CD14-positive monocyte (primary cell): ENCODE results near the gene C3orf18. TPM values are rescaled to one million over a fixed set of nuclear protein-coding genes. Genes with fewer than 3 reads are reported as not detected.

Source experiments
- DNase-seq, 3 donors: peaks; one replicate each; pipeline ENCODE4 v3.0.0-alpha.2; 2011 to 2022
- H2AFZ ChIP-seq: 2 replicates; pipeline ENCODE4 v1.6.0; 2012; ENCODE audit warnings: mild to moderate bottlenecking, low read depth, low read length, inconsistent platforms; ENCODE audit not compliant: insufficient read depth, poor library complexity, severe bottlenecking
- H3K27ac ChIP-seq, 2 donors: 1 replicate in 1 of 2; 2 replicates in 1 of 2; pipeline ENCODE4 v1.5.1; 2012 to 2013; ENCODE audit warnings: low read length in 2 of 2, control low read depth in 1 of 2, inconsistent platforms in 1 of 2, low read depth in 1 of 2, mild to moderate bottlenecking in 1 of 2
- H3K27me3 ChIP-seq, 2 donors: one replicate each; pipeline versions ENCODE4 v1.6.0 to v1.6.1; 2011 to 2013; ENCODE audit warnings: low read length in 2 of 2; ENCODE audit not compliant: control insufficient read depth in 2 of 2, insufficient read depth in 2 of 2
- H3K36me3 ChIP-seq, 2 donors: replicated peaks in 1 of 2; 1 replicate in 1 of 2; 2 replicates in 1 of 2; pipeline versions ENCODE4 v1.5.1 to v1.6.1; 2012 to 2013; ENCODE audit warnings: low read length in 2 of 2, control low read depth in 1 of 2, inconsistent platforms in 1 of 2, mild to moderate bottlenecking in 1 of 2; ENCODE audit not compliant: insufficient read depth in 2 of 2, control insufficient read depth in 1 of 2
- H3K4me1 ChIP-seq, 2 donors: 1 replicate in 1 of 2; 2 replicates in 1 of 2; pipeline versions ENCODE4 v1.5.1 to v1.6.1; 2012 to 2013; ENCODE audit warnings: low read length in 2 of 2, control low read depth in 1 of 2, inconsistent platforms in 1 of 2, mild to moderate bottlenecking in 1 of 2, moderate library complexity in 1 of 2; ENCODE audit not compliant: insufficient read depth in 2 of 2, control insufficient read depth in 1 of 2
- H3K4me2 ChIP-seq: replicated peaks from 2 replicates; pipeline ENCODE3; 2012; ENCODE audit warnings: low read length, moderate library complexity, mild to moderate bottlenecking; ENCODE audit not compliant: poor library complexity, severe bottlenecking; ENCODE audit errors: extremely low read depth
- H3K4me3 ChIP-seq, 3 experiments: fragments of 200-600 bp in 1 of 3; sonication (generic) in 1 of 3; replicated peaks in 1 of 3; 1 replicate in 2 of 3; 2 replicates in 1 of 3; pipeline ENCODE4 v1.5.1; 2011 to 2013; ENCODE audit warnings: low read length in 3 of 3, mild to moderate bottlenecking in 3 of 3, control low read depth in 2 of 3, low read depth in 2 of 3, inconsistent platforms in 1 of 3, moderate library complexity in 1 of 3
- H3K79me2 ChIP-seq: 2 replicates; pipeline ENCODE4 v1.6.0; 2012; ENCODE audit warnings: mild to moderate bottlenecking, control low read depth, inconsistent platforms, low read length, moderate library complexity; ENCODE audit not compliant: insufficient read depth
- H3K9ac ChIP-seq: 2 replicates; pipeline ENCODE4 v1.6.0; 2017; ENCODE audit warnings: low read length, mild to moderate bottlenecking; ENCODE audit not compliant: insufficient read depth, poor library complexity, severe bottlenecking
- H3K9me3 ChIP-seq, 2 donors: replicated peaks in 1 of 2; 1 replicate in 1 of 2; 2 replicates in 1 of 2; pipeline versions ENCODE4 v1.5.1 to v1.6.1; 2012 to 2013; ENCODE audit warnings: low read length in 2 of 2, control low read depth in 1 of 2; ENCODE audit not compliant: control insufficient read depth in 1 of 2, insufficient read depth in 1 of 2
- H4K20me1 ChIP-seq: 2 replicates; pipeline ENCODE4 v1.6.0; 2012; ENCODE audit warnings: mild to moderate bottlenecking, low read length, control low read depth, moderate library complexity; ENCODE audit not compliant: insufficient read depth
- H3K27ac Mint-ChIP-seq, 7 donors: one replicate each; pipeline ENCODE4 v1.8.0; 2020; ENCODE audit warnings: mild to moderate bottlenecking in 7 of 7, mixed read lengths in 7 of 7, moderate library complexity in 6 of 7, inconsistent platforms in 2 of 7
- H3K27me3 Mint-ChIP-seq, 3 donors: one replicate each; pipeline ENCODE4 v1.8.0; 2021 to 2022; ENCODE audit warnings: low read depth in 3 of 3, mild to moderate bottlenecking in 3 of 3, mixed read lengths in 3 of 3, moderate library complexity in 3 of 3, inconsistent platforms in 1 of 3
- H3K36me3 Mint-ChIP-seq, 2 donors: one replicate each; pipeline ENCODE4 v1.8.0; 2020; ENCODE audit warnings: mixed read lengths in 2 of 2, inconsistent platforms in 1 of 2, mild to moderate bottlenecking in 1 of 2
- H3K4me1 Mint-ChIP-seq: one replicate; pipeline ENCODE4 v1.8.0; 2020; ENCODE audit warnings: mild to moderate bottlenecking, mixed read lengths
- H3K4me3 Mint-ChIP-seq, 2 donors: one replicate each; pipeline ENCODE4 v1.8.0; 2020; ENCODE audit warnings: mild to moderate bottlenecking in 2 of 2, mixed read lengths in 2 of 2, moderate library complexity in 1 of 2
- H3K9me3 Mint-ChIP-seq, 7 donors: one replicate each; pipeline ENCODE4 v1.8.0; 2020 to 2022; ENCODE audit warnings: mixed read lengths in 7 of 7, mild to moderate bottlenecking in 6 of 7, moderate library complexity in 6 of 7, inconsistent platforms in 2 of 7
- CTCF ChIP-seq: fragments of 200-600 bp; IDR thresholded peaks from one replicate; pipeline ENCODE4 v1.8.0; 2022; ENCODE audit warnings: antibody characterized with exemption, mild to moderate bottlenecking
- WGBS: methylation state at CpG from one replicate; pipeline ENCODE4 v1.1.5; 2013; ENCODE audit warnings: missing lambda C conversion rate; ENCODE audit not compliant: insufficient coverage; 5-methylcytosine and 5-hydroxymethylcytosine counted together
- intact Hi-C, 2 donors: fragments of 100-400 bp; cut with micrococcal nuclease; formaldehyde crosslinking; loops; one replicate each; pipeline versions ENCODE4 v1.15.0 to v1.15.1; 2023
- polyA plus RNA-seq, 3 donors: library from polyadenylated mRNA; depleted of rRNA in 1 of 3; unstranded in 2 of 3; stranded (reverse) in 1 of 3; fragments of 300-500 nt in 2 of 3; fragments of >200 nt in 1 of 3; fragmentation: Illumina TruSeq in 2 of 3; gene quantifications; 1 replicate in 2 of 3; 2 replicates in 1 of 3; pipeline ENCODE4 v1.2.3, GENCODE V29; 2012 to 2021

The C3orf18 gene
- polyA plus RNA-seq, 3 donors = 0.18 to 1.5 (median 0.76) TPM

- Mint-ChIP-seq H3K36me3 (peaks cover 0 to 1% of the 10 kb centered on the region in 2 donors), H3K4me1 (no peaks in the 10 kb centered on the region), H3K27ac (peak overlapping the region in 1 of 7 donors; percentile 60), H3K4me3 (no peak overlapping the region), H3K9me3 (no peaks in the 10 kb centered on the region), H3K27me3 (peaks cover 0 to 3% (median 1%) of the 10 kb centered on the region in 3 donors)
- no peak overlapping the region for H3K9ac ChIP-seq
- intact Hi-C loops = no loop called here
- no peaks in the 10 kb centered on the region for H3K79me2 ChIP-seq
- H3K27ac ChIP-seq = no peak overlapping the region
- no peak for TF ChIP-seq CTCF
- H3K36me3 ChIP-seq = no peaks in the 10 kb centered on the region
- 87% methylated on average over 3 of the region's 8 CpGs for WGBS
- H3K4me3 ChIP-seq = no peak overlapping the region
- H3K27me3 ChIP-seq = no peaks in the 10 kb centered on the region
- no peaks in the 10 kb centered on the region for H3K9me3 ChIP-seq
- no peak overlapping the region for H3K4me2 ChIP-seq
- no peak overlapping the region for H2AFZ ChIP-seq
- H4K20me1 ChIP-seq = no peaks in the 10 kb centered on the region
- no peaks in the 10 kb centered on the region for H3K4me1 ChIP-seq
- DNase-seq = no peak
Measured at GRCh38 chr3:50557106-50557505, 10.4 kb downstream of the C3orf18 start.

GRCh38 chr3:50554553-50554952 lies 13.0 kb downstream of the C3orf18 start:
- no peaks in the 10 kb centered on the region for H3K9me3 Mint-ChIP-seq
- TF ChIP-seq CTCF = no peak
- Histone ChIP-seq H3K9ac (no peak overlapping the region), H3K27ac (no peak overlapping the region), H3K4me2 (no peak overlapping the region), H3K4me3 (no peak overlapping the region), H3K36me3 (no peaks in the 10 kb centered on the region), H3K9me3 (no peaks in the 10 kb centered on the region), H3K79me2 (no peaks in the 10 kb centered on the region), H2AFZ (no peak overlapping the region), H4K20me1 (no peaks in the 10 kb centered on the region), H3K27me3 (no peaks in the 10 kb centered on the region), H3K4me1 (no peaks in the 10 kb centered on the region)
- no peak for DNase-seq
- peaks cover 0 to 1% of the 10 kb centered on the region in 2 donors for H3K36me3 Mint-ChIP-seq
- no peak overlapping the region for H3K4me3 Mint-ChIP-seq
- WGBS = 74% methylated on average over 3 of the region's 5 CpGs
- H3K4me1 Mint-ChIP-seq = no peaks in the 10 kb centered on the region
- H3K27me3 Mint-ChIP-seq = peaks cover 0 to 4% (median 3%) of the 10 kb centered on the region in 3 donors
- intact Hi-C loops = no loop called here
- H3K27ac Mint-ChIP-seq = no peak overlapping the region
